Parathyroid adenoma (tissue), 2 donors: ENCODE measurements around the gene TUSC2.

ENCODE experiments used
- H2AFZ ChIP-seq: fragments of 300-600 bp; sonication (generic); one replicate; pipeline ENCODE4 v1.7.0; 2017; ENCODE audit warnings: antibody characterized with exemption, mild to moderate bottlenecking
- H3K27ac ChIP-seq: fragments of 300-600 bp; sonication (generic); one replicate; pipeline ENCODE4 v1.7.0; 2017
- H3K27me3 ChIP-seq: fragments of 300-600 bp; sonication (generic); one replicate; pipeline ENCODE4 v1.7.0; 2017; ENCODE audit warnings: low read length; ENCODE audit not compliant: control insufficient read depth, insufficient read depth
- H3K36me3 ChIP-seq: fragments of 300-600 bp; sonication (generic); one replicate; pipeline ENCODE4 v1.7.0; 2017; ENCODE audit warnings: low read length; ENCODE audit not compliant: control insufficient read depth, insufficient read depth
- H3K4me1 ChIP-seq: fragments of 300-600 bp; sonication (generic); one replicate; pipeline ENCODE4 v1.7.0; 2017; ENCODE audit warnings: control low read depth
- H3K4me2 ChIP-seq: fragments of 300-600 bp; sonication (generic); one replicate; pipeline ENCODE4 v1.7.0; 2017; ENCODE audit warnings: low read length
- H3K4me3 ChIP-seq: fragments of 300-600 bp; sonication (generic); one replicate; pipeline ENCODE4 v1.7.0; 2017; ENCODE audit warnings: low read depth, low read length
- H3K79me2 ChIP-seq: fragments of 300-600 bp; sonication (generic); one replicate; pipeline ENCODE4 v1.7.0; 2017; ENCODE audit warnings: control low read depth
- H3K9ac ChIP-seq: fragments of 300-600 bp; sonication (generic); one replicate; pipeline ENCODE4 v1.7.0; 2017; ENCODE audit warnings: mild to moderate bottlenecking
- H3K9me3 ChIP-seq: fragments of 300-600 bp; sonication (generic); one replicate; pipeline ENCODE4 v1.7.0; 2017; ENCODE audit warnings: low read length; ENCODE audit not compliant: control insufficient read depth
- TF ChIP-seq, protein P1 (sequence below): fragments of 300-600 bp; sonication (generic); IDR thresholded peaks from one replicate; pipeline ENCODE4 v1.7.0; 2017; ENCODE audit warnings: antibody characterized with exemption, mild to moderate bottlenecking
- donor health status: primary hyperparathyroidism.

Gene TUSC2

DNA sequence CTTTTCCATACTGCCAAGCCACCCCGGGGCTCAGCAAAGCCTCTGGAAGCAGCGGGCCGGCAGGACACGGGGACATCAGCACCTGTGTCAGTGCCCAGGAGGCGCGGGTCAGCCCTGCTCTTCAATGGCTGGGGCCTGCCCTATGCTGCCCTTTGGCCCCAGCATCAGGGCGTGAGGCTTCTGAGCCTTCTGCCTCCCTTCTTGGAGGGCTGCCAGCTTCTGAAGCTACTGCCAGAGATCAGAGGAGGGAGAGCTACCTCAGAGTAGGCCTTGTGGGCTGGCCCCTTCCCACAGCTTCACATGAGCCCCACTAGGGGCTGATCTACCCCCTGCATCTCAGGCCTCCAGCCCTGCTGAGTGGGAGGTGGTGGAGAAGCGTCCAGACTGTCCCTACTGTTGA, 44.3 kb upstream of the TUSC2 start:
- TF ChIP-seq, protein P1, sequence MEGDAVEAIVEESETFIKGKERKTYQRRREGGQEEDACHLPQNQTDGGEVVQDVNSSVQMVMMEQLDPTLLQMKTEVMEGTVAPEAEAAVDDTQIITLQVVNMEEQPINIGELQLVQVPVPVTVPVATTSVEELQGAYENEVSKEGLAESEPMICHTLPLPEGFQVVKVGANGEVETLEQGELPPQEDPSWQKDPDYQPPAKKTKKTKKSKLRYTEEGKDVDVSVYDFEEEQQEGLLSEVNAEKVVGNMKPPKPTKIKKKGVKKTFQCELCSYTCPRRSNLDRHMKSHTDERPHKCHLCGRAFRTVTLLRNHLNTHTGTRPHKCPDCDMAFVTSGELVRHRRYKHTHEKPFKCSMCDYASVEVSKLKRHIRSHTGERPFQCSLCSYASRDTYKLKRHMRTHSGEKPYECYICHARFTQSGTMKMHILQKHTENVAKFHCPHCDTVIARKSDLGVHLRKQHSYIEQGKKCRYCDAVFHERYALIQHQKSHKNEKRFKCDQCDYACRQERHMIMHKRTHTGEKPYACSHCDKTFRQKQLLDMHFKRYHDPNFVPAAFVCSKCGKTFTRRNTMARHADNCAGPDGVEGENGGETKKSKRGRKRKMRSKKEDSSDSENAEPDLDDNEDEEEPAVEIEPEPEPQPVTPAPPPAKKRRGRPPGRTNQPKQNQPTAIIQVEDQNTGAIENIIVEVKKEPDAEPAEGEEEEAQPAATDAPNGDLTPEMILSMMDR = no peak
- Histone ChIP-seq H3K9me3 (no peaks in the 10 kb centered on the region), H3K36me3 (no peaks in the 10 kb centered on the region), H3K4me3 (no peak overlapping the region), H3K79me2 (no peaks in the 10 kb centered on the region), H3K4me1 (no peaks in the 10 kb centered on the region), H3K4me2 (no peak overlapping the region), H2AFZ (no peak overlapping the region), H3K27ac (no peak overlapping the region), H3K27me3 (no peaks in the 10 kb centered on the region), H3K9ac (no peak overlapping the region)

GRCh38 chr3:50371133-50371685, 43.2 kb upstream of the TUSC2 start:
- no peak overlapping the region for H3K4me3 ChIP-seq
- H3K9me3 ChIP-seq = no peaks in the 10 kb centered on the region
- no peaks in the 10 kb centered on the region for H3K79me2 ChIP-seq
- H3K4me1 ChIP-seq = no peaks in the 10 kb centered on the region
- no peaks in the 10 kb centered on the region for H3K27me3 ChIP-seq
- no peak overlapping the region for H3K4me2 ChIP-seq
- H3K36me3 ChIP-seq = no peaks in the 10 kb centered on the region
- H2AFZ ChIP-seq = no peak overlapping the region
- no peak overlapping the region for H3K9ac ChIP-seq
- H3K27ac ChIP-seq = no peak overlapping the region
- TF ChIP-seq, protein P1 = no peak

DNA sequence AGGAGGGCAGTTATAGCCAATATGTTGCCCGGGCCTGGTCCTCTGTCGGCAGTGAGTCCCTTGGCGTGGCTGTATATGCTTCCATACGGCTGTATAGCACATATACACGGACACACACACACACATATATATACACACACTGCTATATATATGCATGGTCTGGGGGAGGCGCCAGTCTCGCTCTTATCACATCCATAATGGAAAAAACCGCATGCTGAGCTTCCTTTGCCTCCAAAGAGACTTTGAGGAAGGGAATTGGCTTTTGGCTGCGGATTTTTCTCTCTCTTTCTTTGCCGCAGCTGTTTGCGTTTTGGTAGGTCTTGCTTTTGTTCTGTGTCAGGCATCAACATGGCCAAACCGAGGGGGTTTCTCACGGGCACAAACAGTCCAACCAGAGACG, 42.6 kb upstream of the TUSC2 start:
- Histone ChIP-seq H3K4me2 (no peak overlapping the region), H3K9ac (no peak overlapping the region), H3K9me3 (no peaks in the 10 kb centered on the region), H3K4me3 (no peak overlapping the region), H3K27ac (no peak overlapping the region), H3K27me3 (no peaks in the 10 kb centered on the region), H2AFZ (no peak overlapping the region), H3K4me1 (peaks cover 3% of the 10 kb centered on the region), H3K79me2 (no peaks in the 10 kb centered on the region), H3K36me3 (no peaks in the 10 kb centered on the region)
- TF ChIP-seq, protein P1 = no peak

DNA sequence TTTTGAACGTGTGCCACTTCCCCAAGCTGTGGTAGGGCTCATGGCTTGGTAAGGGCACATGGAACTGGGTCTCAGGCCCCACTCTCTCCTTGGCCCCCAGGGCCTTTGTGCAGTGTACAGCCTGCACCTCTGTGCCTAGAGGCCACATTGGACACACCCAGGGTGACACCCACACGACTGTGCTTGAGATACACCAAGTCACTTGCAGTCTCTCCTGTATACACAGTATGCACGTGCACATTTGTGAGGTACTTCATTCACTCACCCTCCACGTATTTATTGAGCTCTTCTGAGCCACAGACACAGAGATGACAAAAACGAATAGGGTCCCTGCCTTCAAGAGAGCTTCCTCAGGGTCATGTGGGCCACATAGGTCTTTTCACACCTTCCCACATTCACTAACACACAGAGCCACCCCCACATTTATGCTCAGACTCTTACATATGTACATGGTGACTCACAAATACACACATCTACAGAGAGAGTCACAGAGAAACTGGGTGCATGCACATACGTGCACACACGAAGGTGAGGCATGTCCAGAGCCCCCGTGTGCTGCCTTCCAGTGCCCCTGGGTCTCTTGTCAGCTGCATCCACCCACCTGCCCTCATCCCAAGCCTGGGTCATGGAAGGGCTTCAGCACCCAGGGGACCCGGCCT, 41.1 kb upstream of the TUSC2 start:
- H3K9me3 ChIP-seq = no peaks in the 10 kb centered on the region
- H3K36me3 ChIP-seq = no peaks in the 10 kb centered on the region
- H3K9ac ChIP-seq = no peak overlapping the region
- H3K4me1 ChIP-seq = peaks cover 6% of the 10 kb centered on the region
- no peak overlapping the region for H2AFZ ChIP-seq
- H3K4me2 ChIP-seq = no peak overlapping the region
- TF ChIP-seq, protein P1 = no peak
- H3K4me3 ChIP-seq = no peak overlapping the region
- no peak overlapping the region for H3K27ac ChIP-seq
- H3K79me2 ChIP-seq = no peaks in the 10 kb centered on the region
- H3K27me3 ChIP-seq = no peaks in the 10 kb centered on the region

DNA sequence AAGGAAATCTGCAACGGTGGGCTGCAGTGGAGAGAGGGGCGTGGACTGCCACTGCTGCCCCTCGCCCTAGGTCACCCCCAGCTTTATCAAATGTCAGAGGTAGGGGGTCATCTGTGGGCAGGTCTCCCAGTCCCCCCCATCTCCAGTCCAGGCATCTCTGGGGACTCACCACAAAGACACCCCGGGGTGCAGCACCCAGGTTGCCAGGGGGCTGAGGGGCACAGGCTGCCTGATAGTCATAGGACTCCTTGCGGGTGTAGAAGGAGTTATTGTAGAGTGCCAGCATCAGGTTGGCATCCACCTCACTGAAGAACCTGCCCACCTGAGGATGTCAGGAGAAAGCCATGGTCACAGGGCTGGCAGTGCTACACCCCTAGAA, 37.8 kb upstream of the TUSC2 start:
- Histone ChIP-seq H3K27ac (peak overlapping the region; percentile 71), H3K36me3 (no peaks in the 10 kb centered on the region), H3K4me3 (no peak overlapping the region), H3K4me1 (peaks cover 6% of the 10 kb centered on the region), H3K27me3 (no peaks in the 10 kb centered on the region), H3K4me2 (peak overlapping the region; percentile 89), H3K79me2 (no peaks in the 10 kb centered on the region), H3K9ac (no peak overlapping the region), H3K9me3 (no peaks in the 10 kb centered on the region), H2AFZ (peak overlapping the region; percentile 94)
- TF ChIP-seq, protein P1 = no peak
